ENCODE measurements around the gene PRKCH. TPM values are rescaled to one million over a fixed set of nuclear protein-coding genes. Genes with fewer than 3 reads are reported as not detected.
A peak's percentile ranks its signal among the peaks of the same experiment; 100 is the strongest.

Gene PRKCH
- total and polyA plus RNA-seq, 7 experiments from 2014 or later, result 191 to 359 (median 314) TPM

DNA sequence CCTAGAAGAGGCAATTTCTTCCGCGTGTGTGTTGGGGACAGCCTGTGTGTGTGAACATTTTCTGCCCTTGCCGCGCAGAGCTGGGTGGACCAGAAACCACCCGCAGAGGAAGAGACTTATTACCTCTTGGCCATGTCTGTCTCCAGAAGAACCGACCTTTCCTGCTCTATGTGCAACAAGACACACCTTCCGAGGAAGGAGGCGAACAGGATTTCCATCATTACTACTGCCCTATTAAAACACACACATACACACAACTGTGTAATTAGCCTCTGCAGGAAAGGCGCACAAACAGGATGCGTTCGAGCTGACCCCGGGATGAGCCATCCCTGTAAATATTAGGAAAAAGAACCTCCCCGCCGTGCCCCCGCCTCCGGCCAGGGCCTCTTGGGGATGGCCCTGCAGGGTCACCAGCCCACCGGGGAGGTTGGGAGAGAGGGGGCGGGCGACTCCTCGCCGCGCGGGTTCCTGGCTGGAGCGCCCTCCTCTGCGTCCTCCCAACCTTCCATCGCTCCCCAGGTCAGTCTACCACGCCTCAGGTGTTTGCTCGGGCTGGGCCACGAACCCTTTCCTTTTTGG is 484 bp upstream of the PRKCH start:
- peaks cover 0 to 2% (median 0%) of the 10 kb centered on the region in 11 donors for H3K9me3 Mint-ChIP-seq
- Histone ChIP-seq H3K27ac (ENCODE audit: low read depth, low read length) (peak overlapping the region; percentile 91), H3K36me3 (ENCODE audit: control insufficient read depth in 2 of 3, insufficient read depth in 3 of 3, low read length in 3 of 3) (peaks cover 0 to 16% (median 3%) of the 10 kb centered on the region in 3 experiments), H3K4me1 (ENCODE audit: control insufficient read depth in 2 of 2, insufficient read depth in 2 of 2, low read length in 2 of 2) (peaks cover 14 to 17% of the 10 kb centered on the region in 2 donors), H3K27me3 (ENCODE audit: control insufficient read depth in 2 of 2, insufficient read depth in 2 of 2, low read length in 2 of 2) (no peaks in the 10 kb centered on the region), H3K4me3 (ENCODE audit: low read length) (peak overlapping the region; percentile 90), H3K9me3 (ENCODE audit: control insufficient read depth in 2 of 3, low read length in 3 of 3) (no peaks in the 10 kb centered on the region)
- H3K36me3 Mint-ChIP-seq, result peaks cover 0 to 32% (median 17%) of the 10 kb centered on the region in 5 donors
- CTCF ChIA-PET, result interaction anchor here (0.6 to 3.3 kb wide), 9 partner anchors 14 to 238 kb away, joined by 3 to 15 read pairs (median 4); no protein-coding TSS in a partner anchor
- peaks cover 6 to 20% (median 19%) of the 10 kb centered on the region in 7 donors for H3K4me1 Mint-ChIP-seq
- ATAC-seq, result no peak
- peak overlapping the region in 8 of 10 donors; percentile 64 to 98 (median 75) for H3K4me3 Mint-ChIP-seq
- DNase-seq, result no peak
- intact Hi-C loops (cut with micrococcal nuclease), result loop anchor here (1.0 to 10.0 kb wide), 9 partner anchors 24 to 1076 kb away; partner anchors contain the start of genes HIF1A (in 1 of the 2), PPM1A (in 1 of the 2) and SNAPC1 (in 1 of the 2)
- H3K27me3 Mint-ChIP-seq, result no peaks in the 10 kb centered on the region
- POLR2A ChIA-PET, result interaction anchor here (0.6 to 10.2 kb wide), 15 partner anchors 14 to 140 kb away, joined by 3 to 214 read pairs (median 4); no protein-coding TSS in a partner anchor
- H3K27ac Mint-ChIP-seq, result peak overlapping the region in 8 of 9 donors; percentile 56 to 99 (median 88)

DNA sequence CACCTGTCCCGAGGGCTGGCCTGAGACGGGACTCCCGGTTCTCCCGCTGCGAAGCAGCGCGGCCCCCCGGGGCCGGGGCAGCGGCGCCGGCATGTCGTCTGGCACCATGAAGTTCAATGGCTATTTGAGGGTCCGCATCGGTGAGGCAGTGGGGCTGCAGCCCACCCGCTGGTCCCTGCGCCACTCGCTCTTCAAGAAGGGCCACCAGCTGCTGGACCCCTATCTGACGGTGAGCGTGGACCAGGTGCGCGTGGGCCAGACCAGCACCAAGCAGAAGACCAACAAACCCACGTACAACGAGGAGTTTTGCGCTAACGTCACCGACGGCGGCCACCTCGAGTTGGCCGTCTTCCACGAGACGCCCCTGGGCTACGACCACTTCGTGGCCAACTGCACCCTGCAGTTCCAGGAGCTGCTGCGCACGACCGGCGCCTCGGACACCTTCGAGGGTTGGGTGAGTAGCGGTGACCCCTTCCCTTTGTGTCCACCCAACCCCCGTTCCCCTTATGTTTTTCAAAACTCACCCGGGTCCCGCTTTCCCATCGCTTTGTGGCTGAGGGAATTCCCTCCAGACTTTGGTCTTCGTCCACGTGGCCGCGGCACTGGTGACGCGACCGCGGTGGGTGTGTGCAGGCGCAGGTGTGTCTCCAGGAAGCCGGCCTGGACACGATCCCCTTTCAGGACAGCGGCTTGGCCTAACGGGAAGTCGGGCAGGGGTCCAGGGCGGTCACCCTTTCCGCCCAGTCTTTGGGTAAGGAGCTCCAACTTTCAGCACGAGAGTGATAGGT is 826 bp downstream of the PRKCH start:
- peak overlapping the region in 8 of 9 donors; percentile 93 to 99 (median 97) for H3K27ac Mint-ChIP-seq
- Histone ChIP-seq H3K4me3 (ENCODE audit: low read length) (peak overlapping the region; percentile 90), H3K27me3 (ENCODE audit: control insufficient read depth in 2 of 2, insufficient read depth in 2 of 2, low read length in 2 of 2) (no peaks in the 10 kb centered on the region), H3K27ac (ENCODE audit: low read depth, low read length) (peak overlapping the region; percentile 91), H3K4me1 (ENCODE audit: control insufficient read depth in 2 of 2, insufficient read depth in 2 of 2, low read length in 2 of 2) (peaks cover 18 to 29% of the 10 kb centered on the region in 2 donors), H3K36me3 (ENCODE audit: control insufficient read depth in 2 of 3, insufficient read depth in 3 of 3, low read length in 3 of 3) (peaks cover 0 to 16% (median 5%) of the 10 kb centered on the region in 3 experiments), H3K9me3 (ENCODE audit: control insufficient read depth in 2 of 3, low read length in 3 of 3) (no peaks in the 10 kb centered on the region)
- ChIA-PET POLR2A (interaction anchor here (0.7 to 10.2 kb wide), 23 partner anchors 9 to 154 kb away, joined by 3 to 214 read pairs (median 4); no protein-coding TSS in a partner anchor), CTCF (interaction anchor here (0.5 to 3.3 kb wide), 20 partner anchors 9 to 515 kb away, joined by 3 to 15 read pairs (median 4); no protein-coding TSS in a partner anchor)
- peak in 1 of 9 donors; percentile 56 for DNase-seq
- H3K4me1 Mint-ChIP-seq, result peaks cover 14 to 33% (median 32%) of the 10 kb centered on the region in 7 donors
- peaks cover 0 to 3% (median 0%) of the 10 kb centered on the region in 11 donors for H3K9me3 Mint-ChIP-seq
- intact Hi-C loops (cut with micrococcal nuclease), result loop anchor here (1.0 to 10.0 kb wide), 9 partner anchors 15 to 1077 kb away; partner anchors contain the start of genes HIF1A (in 1 of the 2), PPM1A (in 1 of the 2) and SNAPC1 (in 1 of the 2)
- H3K27me3 Mint-ChIP-seq, result no peaks in the 10 kb centered on the region
- peaks cover 0 to 41% (median 17%) of the 10 kb centered on the region in 5 donors for H3K36me3 Mint-ChIP-seq
- ATAC-seq, result peak; percentile 2
- peak overlapping the region in 9 of 10 donors; percentile 95 to 100 (median 98) for H3K4me3 Mint-ChIP-seq

DNA sequence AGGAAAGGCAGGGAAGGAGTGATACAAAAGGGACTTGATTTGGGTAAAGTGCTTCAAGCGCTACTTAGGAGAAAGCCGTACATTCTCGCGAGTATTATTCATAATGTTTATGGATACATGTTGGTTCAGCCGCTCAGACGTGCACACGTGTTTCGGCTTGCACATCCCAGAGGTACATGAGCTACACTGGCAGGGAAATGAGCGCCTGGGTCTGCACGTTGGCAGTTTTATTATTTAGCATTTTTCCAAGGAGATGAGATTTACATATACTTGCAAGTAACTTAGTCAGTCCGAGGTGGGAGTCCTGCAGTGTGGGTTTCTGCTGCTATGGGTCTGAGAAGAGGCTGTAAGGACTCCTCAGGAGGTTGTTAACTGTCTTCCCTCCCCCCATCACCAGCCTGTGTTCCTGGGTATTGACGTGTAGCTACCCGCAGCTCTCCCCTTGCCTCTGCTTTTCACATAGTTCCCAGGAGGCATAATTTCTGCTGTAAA is 1.5 kb downstream of the PRKCH start:
- peak overlapping the region; percentile 91 for H3K27ac ChIP-seq (ENCODE audit: low read depth, low read length)
- H3K9me3 ChIP-seq (ENCODE audit: control insufficient read depth in 2 of 3, low read length in 3 of 3), result no peaks in the 10 kb centered on the region
- Mint-ChIP-seq H3K27me3 (no peaks in the 10 kb centered on the region), H3K27ac (peak overlapping the region in 8 of 9 donors; percentile 93 to 99 (median 97)), H3K4me3 (peak overlapping the region in 9 of 10 donors; percentile 95 to 100 (median 98)), H3K9me3 (peaks cover 0 to 3% (median 0%) of the 10 kb centered on the region in 11 donors), H3K36me3 (peaks cover 0 to 45% (median 19%) of the 10 kb centered on the region in 5 donors), H3K4me1 (peaks cover 17 to 39% (median 37%) of the 10 kb centered on the region in 7 donors)
- peak overlapping the region; percentile 90 for H3K4me3 ChIP-seq (ENCODE audit: low read length)
- ChIA-PET CTCF (interaction anchor here (0.7 to 3.3 kb wide), 14 partner anchors 8 to 515 kb away, joined by 3 to 15 read pairs (median 4); no protein-coding TSS in a partner anchor), POLR2A (interaction anchor here (0.6 to 10.2 kb wide), 25 partner anchors 10 to 372 kb away, joined by 3 to 214 read pairs (median 6); partner anchors contain the start of gene HIF1A)
- peak in 8 of 9 donors; percentile 41 to 74 (median 69) for DNase-seq
- peak; percentile 35 for ATAC-seq
- intact Hi-C loops (cut with micrococcal nuclease), result loop anchor here (1.0 to 10.0 kb wide), 12 partner anchors 9 to 1078 kb away; partner anchors contain the start of genes HIF1A (in 1 of the 2), PPM1A (in 1 of the 2) and SNAPC1 (in 1 of the 2)
- peaks cover 16 to 34% of the 10 kb centered on the region in 2 donors for H3K4me1 ChIP-seq (ENCODE audit: control insufficient read depth in 2 of 2, insufficient read depth in 2 of 2, low read length in 2 of 2)
- H3K27me3 ChIP-seq (ENCODE audit: control insufficient read depth in 2 of 2, insufficient read depth in 2 of 2, low read length in 2 of 2), result no peaks in the 10 kb centered on the region
- H3K36me3 ChIP-seq (ENCODE audit: control insufficient read depth in 2 of 3, insufficient read depth in 3 of 3, low read length in 3 of 3), result peaks cover 0 to 16% (median 5%) of the 10 kb centered on the region in 3 experiments

DNA sequence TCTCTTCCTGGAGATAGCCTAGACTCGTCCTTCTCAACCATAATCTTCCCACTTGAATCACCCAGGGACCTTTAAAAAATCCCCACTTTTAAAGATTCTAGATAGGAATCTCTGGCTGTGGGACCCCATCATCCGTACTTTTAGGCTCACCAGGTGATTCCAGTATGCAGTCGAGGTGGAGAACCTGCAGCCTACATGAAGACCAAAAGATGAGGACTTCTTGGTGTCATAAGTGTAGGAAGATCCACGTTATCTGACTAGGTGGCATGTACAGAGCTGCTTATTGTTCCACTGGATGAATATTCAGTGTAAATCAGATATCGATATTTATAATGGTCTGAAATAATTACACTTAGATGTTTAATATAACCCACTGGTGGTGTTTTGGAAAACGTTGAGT is 2.6 kb downstream of the PRKCH start:
- intact Hi-C loops (cut with micrococcal nuclease), result loop anchor here (1.0 to 10.0 kb wide), 11 partner anchors 8 to 1079 kb away; partner anchors contain the start of genes HIF1A (in 1 of the 2), PPM1A (in 1 of the 2) and SNAPC1 (in 1 of the 2)
- DNase-seq (no peak), ATAC-seq (no peak)
- peaks cover 16 to 42% of the 10 kb centered on the region in 2 donors for H3K4me1 ChIP-seq (ENCODE audit: control insufficient read depth in 2 of 2, insufficient read depth in 2 of 2, low read length in 2 of 2)
- no peaks in the 10 kb centered on the region for H3K27me3 ChIP-seq (ENCODE audit: control insufficient read depth in 2 of 2, insufficient read depth in 2 of 2, low read length in 2 of 2)
- peak overlapping the region; percentile 90 for H3K4me3 ChIP-seq (ENCODE audit: low read length)
- ChIA-PET CTCF (interaction anchor here (0.8 to 3.3 kb wide), 3 partner anchors 11 to 480 kb away, joined by 3 to 15 read pairs (median 3); no protein-coding TSS in a partner anchor), POLR2A (interaction anchor here (0.7 to 10.2 kb wide), 11 partner anchors 11 to 347 kb away, joined by 3 to 214 read pairs (median 12); no protein-coding TSS in a partner anchor)
- Mint-ChIP-seq H3K4me1 (peaks cover 25 to 49% (median 45%) of the 10 kb centered on the region in 7 donors), H3K9me3 (peaks cover 0 to 3% (median 0%) of the 10 kb centered on the region in 11 donors), H3K36me3 (peaks cover 0 to 50% (median 22%) of the 10 kb centered on the region in 5 donors), H3K27me3 (no peaks in the 10 kb centered on the region), H3K27ac (peak overlapping the region in 8 of 9 donors; percentile 93 to 99 (median 97)), H3K4me3 (peak overlapping the region in 9 of 10 donors; percentile 95 to 100 (median 98))
- peak overlapping the region; percentile 91 for H3K27ac ChIP-seq (ENCODE audit: low read depth, low read length)
- peaks cover 0 to 16% (median 5%) of the 10 kb centered on the region in 3 experiments for H3K36me3 ChIP-seq (ENCODE audit: control insufficient read depth in 2 of 3, insufficient read depth in 3 of 3, low read length in 3 of 3)
- no peaks in the 10 kb centered on the region for H3K9me3 ChIP-seq (ENCODE audit: control insufficient read depth in 2 of 3, low read length in 3 of 3)

DNA sequence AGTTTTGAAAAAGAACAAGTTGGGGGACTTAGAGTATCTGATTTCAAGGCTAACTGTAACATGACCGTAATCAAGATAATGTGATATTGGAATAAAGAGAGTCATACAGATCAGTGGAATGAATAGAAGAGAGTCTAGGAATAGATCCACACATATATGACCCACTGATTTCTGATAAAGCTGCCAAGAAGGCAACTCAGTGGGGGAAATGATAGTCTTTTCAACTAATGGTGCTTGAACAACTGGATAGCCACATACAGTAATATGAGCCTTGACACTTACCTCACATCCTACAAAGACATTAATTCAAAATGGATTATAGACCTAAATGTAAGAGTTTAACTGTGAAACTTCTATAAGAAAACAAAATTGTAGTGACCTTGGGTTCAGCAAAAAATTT is 3.8 kb downstream of the PRKCH start:
- Histone ChIP-seq H3K27ac (ENCODE audit: low read depth, low read length) (peak overlapping the region; percentile 91), H3K4me3 (ENCODE audit: low read length) (peak overlapping the region; percentile 90), H3K27me3 (ENCODE audit: control insufficient read depth in 2 of 2, insufficient read depth in 2 of 2, low read length in 2 of 2) (no peaks in the 10 kb centered on the region), H3K9me3 (ENCODE audit: control insufficient read depth in 2 of 3, low read length in 3 of 3) (no peaks in the 10 kb centered on the region), H3K36me3 (ENCODE audit: control insufficient read depth in 2 of 3, insufficient read depth in 3 of 3, low read length in 3 of 3) (peaks cover 0 to 16% (median 5%) of the 10 kb centered on the region in 3 experiments), H3K4me1 (ENCODE audit: control insufficient read depth in 2 of 2, insufficient read depth in 2 of 2, low read length in 2 of 2) (peaks cover 25 to 51% of the 10 kb centered on the region in 2 donors)
- peaks cover 5 to 57% (median 22%) of the 10 kb centered on the region in 5 donors for H3K36me3 Mint-ChIP-seq
- peaks cover 35 to 61% (median 57%) of the 10 kb centered on the region in 7 donors for H3K4me1 Mint-ChIP-seq
- no peak for ATAC-seq
- CTCF ChIA-PET, result interaction anchor here (0.6 kb wide), 1 partner anchor 9 kb away, joined by 3 read pairs; no protein-coding TSS in a partner anchor
- POLR2A ChIA-PET, result interaction anchor here (10.2 kb wide), 1 partner anchor 10 kb away, joined by 214 read pairs; no protein-coding TSS in a partner anchor
- no peak for DNase-seq
- peaks cover 0 to 3% (median 0%) of the 10 kb centered on the region in 11 donors for H3K9me3 Mint-ChIP-seq
- H3K27ac Mint-ChIP-seq, result peak overlapping the region in 8 of 9 donors; percentile 64 to 99 (median 92)
- intact Hi-C loops (cut with micrococcal nuclease), result loop anchor here in 1 of 2 donors (10.0 kb wide), 1 partner anchor 1080 kb away; the partner anchor contains the start of gene PPM1A
- H3K27me3 Mint-ChIP-seq, result no peaks in the 10 kb centered on the region
- peak overlapping the region in 9 of 10 donors; percentile 79 to 100 (median 98) for H3K4me3 Mint-ChIP-seq

All from naive thymus-derived CD4-positive, alpha-beta T cell (primary cell).